ENCODE data around the gene PKIG. TPM values are rescaled to one million over a fixed set of nuclear protein-coding genes. Genes with fewer than 3 reads are reported as not detected.

Gene PKIG
- total and polyA plus RNA-seq, 2 experiments from 2014 or later: 90.4 to 100 TPM

DNA sequence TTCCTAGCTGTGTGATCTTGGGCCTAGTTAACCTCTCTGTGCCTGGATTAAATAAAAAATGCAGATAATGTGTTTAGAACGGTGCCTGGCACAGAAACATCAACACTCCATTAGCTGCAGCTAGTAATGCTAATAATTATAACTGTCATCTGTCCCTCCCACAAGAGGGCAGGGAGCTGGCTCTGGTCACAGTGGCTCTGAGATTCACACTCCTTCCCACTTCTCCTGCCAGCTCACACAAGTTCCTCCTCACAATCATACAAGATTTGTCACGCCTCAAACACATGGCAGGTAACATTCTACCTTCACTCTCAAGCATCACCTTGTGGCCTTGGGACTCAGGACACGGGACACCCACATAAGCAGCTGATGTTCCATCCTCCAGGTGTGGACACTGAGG is 66.7 kb downstream of the PKIG start:
- no peaks in the 10 kb centered on the region for H3K27me3 ChIP-seq
- TF ChIP-seq, protein P1, sequence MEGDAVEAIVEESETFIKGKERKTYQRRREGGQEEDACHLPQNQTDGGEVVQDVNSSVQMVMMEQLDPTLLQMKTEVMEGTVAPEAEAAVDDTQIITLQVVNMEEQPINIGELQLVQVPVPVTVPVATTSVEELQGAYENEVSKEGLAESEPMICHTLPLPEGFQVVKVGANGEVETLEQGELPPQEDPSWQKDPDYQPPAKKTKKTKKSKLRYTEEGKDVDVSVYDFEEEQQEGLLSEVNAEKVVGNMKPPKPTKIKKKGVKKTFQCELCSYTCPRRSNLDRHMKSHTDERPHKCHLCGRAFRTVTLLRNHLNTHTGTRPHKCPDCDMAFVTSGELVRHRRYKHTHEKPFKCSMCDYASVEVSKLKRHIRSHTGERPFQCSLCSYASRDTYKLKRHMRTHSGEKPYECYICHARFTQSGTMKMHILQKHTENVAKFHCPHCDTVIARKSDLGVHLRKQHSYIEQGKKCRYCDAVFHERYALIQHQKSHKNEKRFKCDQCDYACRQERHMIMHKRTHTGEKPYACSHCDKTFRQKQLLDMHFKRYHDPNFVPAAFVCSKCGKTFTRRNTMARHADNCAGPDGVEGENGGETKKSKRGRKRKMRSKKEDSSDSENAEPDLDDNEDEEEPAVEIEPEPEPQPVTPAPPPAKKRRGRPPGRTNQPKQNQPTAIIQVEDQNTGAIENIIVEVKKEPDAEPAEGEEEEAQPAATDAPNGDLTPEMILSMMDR (IDR thresholded peaks at IDR 0.05; ENCODE audit: low read depth, low read length): no peak
- DNase-seq (ENCODE audit: low read depth in 1 of 2, low spot score in 1 of 2): no peak
- no peaks in the 10 kb centered on the region for H3K4me1 ChIP-seq (ENCODE audit: low read depth)
- no peaks in the 10 kb centered on the region for H3K9me3 ChIP-seq (ENCODE audit: low read depth)
- H3K4me3 ChIP-seq: no peak overlapping the region
- no peaks in the 10 kb centered on the region for H3K36me3 ChIP-seq
- H3K27ac ChIP-seq: no peak overlapping the region

DNA sequence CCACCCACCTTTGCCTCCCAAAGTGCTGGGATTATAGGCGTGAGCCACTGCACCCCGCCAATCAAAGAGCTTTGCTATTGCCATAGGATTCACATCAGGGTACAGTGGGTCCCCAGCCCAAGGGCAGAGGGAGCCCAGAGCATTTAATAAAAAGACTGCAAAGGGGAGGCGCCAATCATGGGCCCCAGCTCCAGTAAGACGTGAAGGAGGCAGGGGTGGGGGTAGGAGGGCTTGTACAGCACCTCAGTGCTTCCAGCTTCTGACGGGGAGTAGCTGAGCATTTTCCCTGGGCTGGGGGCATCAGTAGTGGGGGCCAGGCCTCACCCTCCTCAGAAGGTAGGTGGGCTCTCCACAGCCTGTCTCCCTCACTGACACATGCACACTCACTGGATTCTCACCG is 67.6 kb downstream of the PKIG start:
- H3K9me3 ChIP-seq (ENCODE audit: low read depth): no peaks in the 10 kb centered on the region
- DNase-seq (ENCODE audit: low read depth in 1 of 2, low spot score in 1 of 2): no peak
- TF ChIP-seq, protein P1 (IDR thresholded peaks at IDR 0.05; ENCODE audit: low read depth, low read length): no peak
- H3K27me3 ChIP-seq: no peaks in the 10 kb centered on the region
- no peaks in the 10 kb centered on the region for H3K4me1 ChIP-seq (ENCODE audit: low read depth)
- no peak overlapping the region for H3K4me3 ChIP-seq
- no peak overlapping the region for H3K27ac ChIP-seq
- no peaks in the 10 kb centered on the region for H3K36me3 ChIP-seq

DNA sequence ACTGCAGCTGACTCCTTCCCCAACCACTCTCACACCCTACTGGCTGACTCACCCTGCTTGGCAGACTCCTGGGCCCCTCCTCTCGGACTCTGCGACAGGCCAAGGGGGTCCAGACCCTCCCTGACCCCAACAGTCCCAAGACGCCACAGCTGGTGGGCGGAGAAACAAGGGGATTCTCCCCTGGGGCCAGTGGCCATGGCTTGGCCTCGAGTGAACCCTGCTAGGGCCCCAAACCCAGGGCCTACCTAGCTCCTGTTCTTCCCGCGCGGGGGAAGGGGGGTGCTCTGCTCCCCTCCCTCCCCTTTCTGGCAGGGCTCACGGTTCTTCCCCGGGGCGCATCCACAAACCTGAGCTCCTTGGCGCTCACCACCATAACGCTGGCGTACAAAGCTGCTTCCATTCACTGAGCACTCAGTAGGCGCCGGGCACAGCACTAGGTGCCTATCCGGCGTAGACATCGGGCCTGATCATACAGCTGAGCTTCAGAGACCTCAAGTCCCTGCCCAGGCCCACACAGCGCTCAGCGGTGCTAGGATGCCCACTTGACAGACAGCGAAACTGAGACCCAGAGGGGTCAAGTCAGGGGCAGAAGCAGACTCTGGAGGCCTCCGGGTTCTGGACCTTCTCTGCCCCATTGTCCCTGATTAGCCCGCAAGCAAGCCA is 68.5 kb downstream of the PKIG start:
- no peaks in the 10 kb centered on the region for H3K27me3 ChIP-seq

DNA sequence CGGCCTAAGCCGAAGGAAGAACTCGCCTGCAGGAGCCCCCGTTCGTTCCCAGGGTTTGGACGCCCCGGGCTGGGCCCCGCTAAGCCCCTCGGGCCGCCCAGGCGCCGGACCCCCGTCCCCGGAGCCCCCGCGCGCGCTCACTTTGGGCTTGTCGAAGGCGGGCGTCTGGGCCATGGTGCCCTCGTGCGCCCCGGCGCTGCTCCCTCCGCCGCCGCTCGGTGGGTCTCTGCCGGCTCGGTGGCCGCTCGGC is 69.0 kb downstream of the PKIG start:
- H3K9me3 ChIP-seq (ENCODE audit: low read depth): no peaks in the 10 kb centered on the region
- no peaks in the 10 kb centered on the region for H3K4me1 ChIP-seq (ENCODE audit: low read depth)
- DNase-seq (ENCODE audit: low read depth in 1 of 2, low spot score in 1 of 2): no peak
- no peaks in the 10 kb centered on the region for H3K36me3 ChIP-seq
- H3K27me3 ChIP-seq: no peaks in the 10 kb centered on the region
- H3K27ac ChIP-seq: no peak overlapping the region
- TF ChIP-seq, protein P1 (IDR thresholded peaks at IDR 0.05; ENCODE audit: low read depth, low read length): no peak
- peak overlapping the region; percentile 82 for H3K4me3 ChIP-seq

More for the DNA sequence above, 68.5 kb downstream of the PKIG start:
- Histone ChIP-seq H3K36me3 (no peaks in the 10 kb centered on the region), H3K4me3 (peak overlapping the region; percentile 82), H3K4me1 (ENCODE audit: low read depth) (no peaks in the 10 kb centered on the region), H3K9me3 (ENCODE audit: low read depth) (no peaks in the 10 kb centered on the region), H3K27ac (no peak overlapping the region)
- TF ChIP-seq, protein P1 (IDR thresholded peaks at IDR 0.05; ENCODE audit: low read depth, low read length): no peak
- DNase-seq (ENCODE audit: low read depth in 1 of 2, low spot score in 1 of 2): peak in 1 of 2 donors; percentile 19

DNA sequence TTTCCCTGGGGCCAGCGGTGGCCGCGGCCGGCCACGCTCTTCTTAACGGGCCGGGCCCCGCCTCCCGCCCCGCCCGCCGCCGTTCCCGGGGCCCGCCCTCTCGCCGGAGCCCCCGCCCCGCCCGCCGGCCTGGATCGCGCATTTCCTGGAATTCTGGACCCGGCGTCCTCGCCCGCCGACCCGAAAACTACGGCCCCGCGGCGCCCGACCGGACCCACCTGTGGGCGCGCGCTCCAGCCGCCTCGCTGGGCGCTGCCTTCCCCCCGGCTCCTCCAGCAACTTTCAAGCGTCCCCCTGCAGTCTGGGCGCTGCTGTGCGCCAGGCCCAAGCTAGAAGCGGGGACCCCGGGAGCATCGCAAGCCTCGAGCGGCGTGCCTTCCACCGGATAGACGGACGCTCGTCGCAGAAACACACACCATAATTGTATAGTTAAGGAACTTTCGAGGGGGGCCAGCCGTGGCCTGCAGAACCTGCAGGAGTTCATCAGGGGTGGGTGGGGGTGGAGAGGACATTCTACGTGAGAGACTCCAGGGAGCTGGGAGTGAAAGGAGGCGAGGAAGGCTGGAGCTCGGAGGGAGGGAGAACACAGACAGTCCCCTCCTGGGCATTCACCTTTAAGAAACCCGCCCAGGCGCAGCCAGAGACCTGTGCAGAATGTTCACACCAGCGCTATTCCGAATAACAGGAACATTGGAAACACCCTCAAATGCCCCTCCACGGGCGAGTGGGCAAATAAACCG is 69.5 kb downstream of the PKIG start, which contains the start of gene ADA:
ADA (minus strand) TSS at position 16 of the 740 bp plus-strand sequence. CDS start 92 bp downstream, outside the sequence.
- Histone ChIP-seq H3K9me3 (ENCODE audit: low read depth) (no peaks in the 10 kb centered on the region), H3K4me3 (peak within 1 kb of the TSS; percentile 82), H3K27ac (peak within 1 kb of the TSS; percentile 21), H3K27me3 (no peaks in the 10 kb centered on the region), H3K4me1 (ENCODE audit: low read depth) (no peaks in the 10 kb centered on the region), H3K36me3 (no peaks in the 10 kb centered on the region)
- TF ChIP-seq, protein P1 (IDR thresholded peaks at IDR 0.05; ENCODE audit: low read depth, low read length): peak; percentile 11
- peak; percentile 63 to 84 for DNase-seq (ENCODE audit: low read depth in 1 of 2, low spot score in 1 of 2)
